GM20000 (cell line): ENCODE data around the gene OR5B21.

Source experiments
- DNase-seq: peaks from one replicate; pipeline ENCODE4 v3.0.0; 2012; ENCODE audit warnings: low spot score
- TF ChIP-seq, protein P1 (sequence below): IDR thresholded peaks from 2 replicates; pipeline ENCODE4 v1.5.1; 2012; ENCODE audit warnings: mild to moderate bottlenecking, control low read depth; ENCODE audit errors: extremely low read depth, missing control alignments

Gene OR5B21

DNA sequence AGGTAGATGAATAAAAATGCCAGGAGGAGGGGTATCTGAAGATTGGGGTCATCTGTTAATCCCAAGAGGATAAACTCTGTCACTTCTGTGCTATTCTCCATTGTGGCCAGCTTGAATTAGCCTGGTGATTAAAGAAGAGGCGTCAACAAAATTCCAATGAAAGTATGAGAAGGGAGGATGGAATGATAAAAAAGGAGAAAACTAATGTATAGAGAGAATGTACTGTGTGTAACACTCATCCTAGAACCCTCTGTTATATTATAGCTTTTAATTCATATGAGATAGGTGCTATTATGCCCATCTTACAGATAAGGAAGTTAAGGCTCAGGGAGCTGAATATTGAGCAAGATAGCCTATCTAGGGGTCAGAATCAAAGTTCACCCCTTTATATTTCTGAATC lies at the start of gene OR5B21:
Gene OR5B21 (minus strand): TSS at position 101 of the 400 bp plus-strand sequence. CDS start 0 bp downstream, at position 101.
- DNase-seq = no peak
- TF ChIP-seq, protein P1, sequence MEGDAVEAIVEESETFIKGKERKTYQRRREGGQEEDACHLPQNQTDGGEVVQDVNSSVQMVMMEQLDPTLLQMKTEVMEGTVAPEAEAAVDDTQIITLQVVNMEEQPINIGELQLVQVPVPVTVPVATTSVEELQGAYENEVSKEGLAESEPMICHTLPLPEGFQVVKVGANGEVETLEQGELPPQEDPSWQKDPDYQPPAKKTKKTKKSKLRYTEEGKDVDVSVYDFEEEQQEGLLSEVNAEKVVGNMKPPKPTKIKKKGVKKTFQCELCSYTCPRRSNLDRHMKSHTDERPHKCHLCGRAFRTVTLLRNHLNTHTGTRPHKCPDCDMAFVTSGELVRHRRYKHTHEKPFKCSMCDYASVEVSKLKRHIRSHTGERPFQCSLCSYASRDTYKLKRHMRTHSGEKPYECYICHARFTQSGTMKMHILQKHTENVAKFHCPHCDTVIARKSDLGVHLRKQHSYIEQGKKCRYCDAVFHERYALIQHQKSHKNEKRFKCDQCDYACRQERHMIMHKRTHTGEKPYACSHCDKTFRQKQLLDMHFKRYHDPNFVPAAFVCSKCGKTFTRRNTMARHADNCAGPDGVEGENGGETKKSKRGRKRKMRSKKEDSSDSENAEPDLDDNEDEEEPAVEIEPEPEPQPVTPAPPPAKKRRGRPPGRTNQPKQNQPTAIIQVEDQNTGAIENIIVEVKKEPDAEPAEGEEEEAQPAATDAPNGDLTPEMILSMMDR = no peak

GRCh38 chr11:58549644-58550043 lies 41.7 kb upstream of the OR5B21 start:
- DNase-seq = no peak
- TF ChIP-seq, protein P1 = no peak

- TF ChIP-seq, protein P1 = no peak
- no peak for DNase-seq
Observed at GRCh38 chr11:58546841-58547240, 38.9 kb upstream of the OR5B21 start.

GRCh38 chr11:58531865-58532341 lies 24.0 kb upstream of the OR5B21 start:
- TF ChIP-seq, protein P1 = no peak
- no peak for DNase-seq

DNA sequence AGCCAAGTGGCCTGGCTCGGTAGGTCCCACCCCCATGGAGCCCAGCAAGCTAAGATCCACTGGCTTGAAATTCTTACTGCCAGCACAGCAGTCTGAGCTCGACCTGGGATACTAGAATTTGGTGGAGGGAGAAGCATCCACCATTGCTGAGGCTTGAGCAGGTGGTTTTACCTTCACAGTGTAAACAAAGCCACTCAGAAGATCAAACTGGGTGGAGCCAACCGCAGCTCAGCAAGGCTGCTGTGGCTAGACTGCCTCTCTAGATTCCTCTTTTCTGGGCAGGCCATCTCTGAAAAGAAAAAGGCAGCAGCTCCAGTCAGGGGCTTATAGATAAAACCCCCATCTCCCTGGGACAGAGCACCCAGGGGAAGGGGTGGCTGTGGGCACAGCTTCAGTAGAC lies 22.3 kb upstream of the OR5B21 start:
- no peak for DNase-seq
- TF ChIP-seq, protein P1 = no peak

GRCh38 chr11:58527429-58527828 lies 19.5 kb upstream of the OR5B21 start:
- TF ChIP-seq, protein P1 = no peak
- no peak for DNase-seq

GRCh38 chr11:58526721-58527120 lies 18.8 kb upstream of the OR5B21 start:
- no peak for DNase-seq
- TF ChIP-seq, protein P1 = no peak
